Measurements from ENCODE around the gene ARAP1.

The ARAP1 gene

DNA sequence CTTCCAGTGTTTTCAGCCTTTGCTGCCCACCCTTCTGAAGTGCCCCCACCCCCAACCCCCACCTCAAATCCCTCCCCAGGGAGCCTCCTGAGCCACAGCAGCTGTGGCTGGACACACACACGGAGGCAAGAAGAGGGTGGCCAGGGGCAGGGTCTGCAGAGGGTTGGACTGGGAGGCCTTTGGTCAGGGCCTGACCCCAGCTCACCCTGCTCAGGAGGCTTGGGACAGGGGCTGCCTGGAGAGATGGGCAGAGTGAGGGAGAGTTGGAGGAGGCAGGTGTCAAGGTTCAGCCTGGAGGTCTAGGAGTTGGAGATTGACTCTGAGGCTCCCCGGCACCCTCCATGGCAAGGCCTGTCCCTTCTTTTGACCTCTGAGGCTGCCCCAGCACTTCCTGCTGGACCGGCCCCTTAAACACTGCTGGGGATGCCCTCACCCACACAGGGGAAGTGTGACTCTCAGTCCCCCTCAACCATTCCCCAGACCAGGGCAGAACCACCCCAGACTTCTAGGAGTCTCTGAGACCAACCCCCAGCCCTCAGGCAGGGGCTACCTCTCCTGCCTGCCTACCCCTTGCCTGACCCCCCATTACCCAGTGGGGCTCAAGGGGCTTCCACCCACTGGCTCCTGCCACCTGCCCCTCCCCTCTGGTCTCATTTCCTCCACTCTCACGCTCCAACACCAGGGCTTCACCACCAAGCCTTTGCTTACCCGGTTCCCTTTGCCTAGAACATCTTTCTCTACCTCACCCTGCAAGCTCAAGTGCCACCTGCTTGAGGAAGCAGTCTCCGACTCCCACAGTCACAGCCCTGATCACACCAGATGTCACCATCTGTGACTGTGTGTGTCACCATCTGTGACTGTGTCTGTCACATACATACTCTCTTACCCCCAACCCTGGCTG, 8.6 kb downstream of the ARAP1 start:
- no peak for DNase-seq (ENCODE audit: low read depth)

GRCh38 chr11:72742513-72743320, 9.5 kb downstream of the ARAP1 start:
- no peak for DNase-seq (ENCODE audit: low read depth)

DNA sequence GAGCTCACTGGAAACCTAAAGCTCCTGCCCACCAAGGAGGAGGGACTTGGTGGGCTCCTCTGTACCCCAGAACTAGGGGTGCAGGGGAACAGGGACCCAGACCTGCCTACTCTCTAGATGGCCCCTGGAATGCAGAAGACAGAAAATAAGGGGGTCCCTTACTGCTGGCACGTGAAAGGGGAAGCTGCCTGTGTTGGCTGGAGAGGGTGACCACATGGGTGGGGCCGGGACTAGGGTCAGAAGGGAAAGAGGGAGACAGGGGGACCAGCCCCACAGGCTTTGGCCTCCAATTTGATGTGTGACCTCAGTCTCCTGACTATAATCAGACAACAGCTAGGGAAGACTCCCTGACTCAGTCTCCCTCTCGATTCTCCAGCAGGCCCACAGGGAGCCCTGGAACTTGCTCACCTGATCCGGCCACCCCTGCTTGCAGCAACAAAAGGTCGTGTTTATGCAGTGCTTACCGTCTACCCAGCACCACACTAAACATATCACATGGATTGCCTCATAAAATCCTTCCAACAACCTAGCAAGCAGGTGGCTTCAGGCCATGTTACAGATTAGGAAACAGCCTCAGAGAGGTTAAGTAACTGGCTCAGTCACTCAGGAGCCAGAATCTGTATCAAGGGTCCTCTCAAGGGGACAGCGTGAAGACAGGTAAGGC, 10.2 kb downstream of the ARAP1 start:
- DNase-seq (ENCODE audit: low read depth) = no peak

- no peak for DNase-seq (ENCODE audit: low read depth)
Observed at GRCh38 chr11:72741429-72741833, 10.8 kb downstream of the ARAP1 start.

GRCh38 chr11:72740562-72741428, 11.4 kb downstream of the ARAP1 start:
- DNase-seq (ENCODE audit: low read depth) = no peak

GRCh38 chr11:72740060-72740424, 12.2 kb downstream of the ARAP1 start:
- DNase-seq (ENCODE audit: low read depth) = no peak

GRCh38 chr11:72739240-72740059, 12.8 kb downstream of the ARAP1 start:
- no peak for DNase-seq (ENCODE audit: low read depth)

DNA sequence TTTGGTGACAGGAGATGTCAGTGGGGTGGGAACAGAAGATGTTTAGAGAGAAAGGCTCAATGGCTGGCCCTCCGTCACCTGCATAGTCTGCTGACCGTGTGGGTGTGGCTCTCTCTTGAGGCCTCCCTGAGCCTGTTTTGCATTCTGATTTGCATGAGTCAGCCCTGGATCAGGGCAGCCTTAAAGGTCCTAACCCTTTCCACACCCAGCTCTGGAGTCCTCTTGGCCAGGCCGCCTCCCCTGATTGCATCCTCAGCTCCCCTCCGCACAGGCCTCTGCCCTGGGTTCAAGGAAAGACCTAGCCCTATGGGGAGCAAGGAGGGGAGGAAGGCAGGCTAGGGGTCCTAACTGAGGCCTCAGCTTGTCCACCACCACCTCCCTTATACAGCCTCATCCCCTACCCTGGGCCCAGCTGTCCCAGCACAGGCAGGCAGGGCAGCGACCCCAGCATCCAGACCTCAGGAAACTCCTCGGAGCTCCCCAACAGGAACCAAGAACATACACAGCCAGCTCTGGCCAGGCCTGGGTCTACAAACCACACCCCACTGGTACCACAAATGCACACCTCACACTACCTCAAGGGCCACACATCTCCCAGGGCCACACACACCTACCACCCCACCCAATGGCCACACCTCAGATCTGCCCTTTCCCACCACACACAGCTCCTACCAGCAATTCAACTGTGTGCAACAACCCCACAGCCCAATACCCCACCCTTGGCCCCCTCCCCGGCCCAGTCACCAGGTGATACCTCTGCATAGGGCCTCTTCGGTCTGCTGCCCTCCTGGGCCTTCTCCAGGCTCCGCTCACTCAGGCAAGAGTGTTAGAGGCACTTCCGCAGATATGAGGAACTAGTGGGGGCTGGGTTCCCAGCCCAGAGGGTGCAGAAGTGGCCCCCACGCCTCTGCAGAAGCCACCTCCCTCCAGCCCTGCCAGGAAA, 13.7 kb downstream of the ARAP1 start:
- DNase-seq (ENCODE audit: low read depth) = no peak

DNA sequence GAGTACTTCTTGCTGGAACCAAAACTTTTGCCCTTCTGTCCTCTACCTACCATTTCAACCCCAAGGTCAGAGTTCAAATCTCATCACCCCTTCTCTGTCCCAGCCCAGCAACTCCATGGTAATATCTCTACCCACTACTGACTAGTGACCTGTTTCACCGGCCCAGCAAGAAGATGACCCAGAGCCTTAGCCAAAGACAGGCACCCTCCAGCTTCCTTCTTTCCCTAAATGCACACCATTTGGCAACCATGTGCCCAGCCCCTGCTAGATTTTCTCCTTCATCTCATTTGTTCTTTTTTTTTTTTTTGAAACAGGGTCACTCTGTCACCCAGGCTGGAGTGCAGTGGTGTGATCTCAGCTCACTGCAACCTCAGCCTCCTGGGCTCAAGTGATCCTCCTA, 14.9 kb downstream of the ARAP1 start:
- no peak for DNase-seq (ENCODE audit: low read depth)

DNA sequence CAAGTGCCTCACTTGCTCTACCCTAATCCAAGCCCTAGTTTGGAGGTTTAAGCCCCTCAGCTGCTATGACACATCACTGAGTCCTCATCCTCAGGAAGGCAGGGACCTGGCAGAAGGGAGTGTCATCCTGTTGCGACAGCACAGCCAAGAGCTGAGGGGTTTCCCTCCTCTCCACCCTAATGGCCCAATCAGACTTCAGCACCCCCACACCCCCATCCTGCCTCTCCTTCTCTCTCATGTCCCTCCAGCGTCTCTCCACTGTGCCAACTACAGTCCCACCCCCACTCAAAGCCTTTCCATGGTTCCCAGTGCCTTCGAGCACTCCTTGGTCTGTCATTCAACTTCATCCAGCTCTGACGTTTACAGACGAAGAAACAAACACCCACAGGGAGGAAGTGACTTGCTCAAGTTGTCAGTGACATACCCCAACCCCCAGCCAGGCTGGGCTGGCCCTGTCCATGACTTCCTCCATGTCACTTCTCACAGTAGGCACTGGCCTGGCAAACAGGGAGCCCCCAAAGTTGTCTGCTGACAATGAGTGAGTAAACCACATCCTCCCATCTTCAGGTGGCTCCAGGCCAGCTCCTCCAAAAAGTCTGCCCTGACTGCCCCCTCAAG, 15.6 kb downstream of the ARAP1 start:
- peak; percentile 17 for DNase-seq (ENCODE audit: low read depth)

DNA sequence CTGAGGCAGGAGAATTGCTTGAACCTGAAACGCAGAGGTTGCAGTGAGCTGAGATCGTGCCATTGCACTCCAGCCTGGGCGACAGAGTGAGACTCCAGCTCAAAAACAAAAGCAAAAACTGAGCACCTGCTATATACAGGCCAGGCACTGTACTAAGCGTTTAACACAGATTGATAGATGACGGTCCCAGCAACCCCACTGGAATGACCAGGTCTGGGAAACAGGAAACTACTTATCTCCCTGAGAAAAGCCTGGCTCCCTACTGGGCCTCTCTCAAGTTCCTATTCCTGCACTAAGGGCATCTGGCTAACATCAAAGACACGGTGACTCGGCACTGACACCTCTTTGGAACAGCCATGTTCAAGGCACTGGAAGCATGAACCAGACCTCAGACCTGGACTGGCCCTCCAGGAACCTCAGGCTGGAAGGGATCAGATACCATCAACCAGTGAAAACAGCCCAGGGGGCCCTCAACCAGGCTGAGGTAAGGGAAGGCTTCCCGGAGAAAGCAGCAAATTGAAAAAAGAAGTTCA, 16.6 kb downstream of the ARAP1 start:
- no peak for DNase-seq (ENCODE audit: low read depth)

DNA sequence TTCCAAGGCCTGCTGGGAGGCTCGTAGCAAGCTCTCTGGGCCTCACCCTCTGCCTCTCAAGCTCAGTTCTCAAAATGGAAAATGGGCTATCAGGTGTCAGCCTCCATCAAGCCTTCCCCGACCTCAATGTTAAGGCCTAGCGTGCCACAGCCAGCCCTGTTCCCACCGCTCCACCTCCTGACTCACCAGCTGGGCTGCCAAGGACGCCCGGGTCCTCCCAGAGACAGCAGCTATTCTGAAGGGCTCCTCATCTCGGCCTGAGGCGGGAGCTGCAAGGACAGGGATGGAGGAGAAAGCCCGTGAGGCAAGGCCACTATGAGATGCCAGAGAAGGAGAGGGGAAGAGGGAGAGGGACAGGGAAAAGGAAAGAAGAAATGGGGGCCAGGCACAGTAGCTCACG, 19.9 kb downstream of the ARAP1 start:
- no peak for DNase-seq (ENCODE audit: low read depth)

- DNase-seq (ENCODE audit: low read depth) = no peak
Observed at GRCh38 chr11:72730737-72731136, 21.5 kb downstream of the ARAP1 start.

- DNase-seq (ENCODE audit: low read depth) = no peak
Observed at GRCh38 chr11:72730243-72730642, 22.0 kb downstream of the ARAP1 start.

DNA sequence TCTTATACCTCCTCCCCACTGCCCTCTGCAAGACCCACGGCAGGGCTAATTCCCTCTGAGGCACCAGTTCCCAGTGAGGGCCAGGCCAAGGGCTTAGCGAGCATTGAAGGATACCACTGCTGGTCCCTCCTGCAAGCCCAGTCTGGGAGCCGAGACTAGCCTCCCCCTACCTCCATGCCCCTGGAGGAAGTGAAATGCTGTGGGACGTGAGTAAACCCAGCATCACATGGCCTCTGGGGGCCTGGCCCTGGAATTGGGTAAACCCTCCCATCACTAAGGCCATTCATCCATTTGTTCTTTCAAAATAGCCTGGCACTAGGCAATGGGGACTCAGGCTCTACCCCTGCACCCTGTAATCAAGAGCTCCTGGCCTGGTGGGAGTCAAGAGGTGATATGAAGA, 24.7 kb downstream of the ARAP1 start:
- DNase-seq (ENCODE audit: low read depth) = no peak

- DNase-seq (ENCODE audit: low read depth) = no peak
Observed at GRCh38 chr11:72726266-72727220, 25.7 kb downstream of the ARAP1 start.

GRCh38 chr11:72725724-72726028, 26.5 kb downstream of the ARAP1 start:
- no peak for DNase-seq (ENCODE audit: low read depth)

Data from stimulated activated CD8-positive, alpha-beta memory T cell treated with anti-CD3 and anti-CD28 coated beads, Interleukin-7, amount 100 ng/mL, for 24 hours (primary cell).